Measurements from ENCODE around the gene ACACA.

The ACACA gene

GRCh38 chr17:37138571-37139120 is 268.0 kb downstream of the ACACA start (continued):
- TF ChIP-seq TSHZ2 (CRISPR knock-in tag; IDR thresholded peaks at IDR 0.05) (no peak), ARNTL (CRISPR knock-in tag; IDR thresholded peaks at IDR 0.05; ENCODE audit: borderline replicate concordance, low read depth) (no peak), ZNF70 (CRISPR knock-in tag; IDR thresholded peaks at IDR 0.05) (no peak)

DNA sequence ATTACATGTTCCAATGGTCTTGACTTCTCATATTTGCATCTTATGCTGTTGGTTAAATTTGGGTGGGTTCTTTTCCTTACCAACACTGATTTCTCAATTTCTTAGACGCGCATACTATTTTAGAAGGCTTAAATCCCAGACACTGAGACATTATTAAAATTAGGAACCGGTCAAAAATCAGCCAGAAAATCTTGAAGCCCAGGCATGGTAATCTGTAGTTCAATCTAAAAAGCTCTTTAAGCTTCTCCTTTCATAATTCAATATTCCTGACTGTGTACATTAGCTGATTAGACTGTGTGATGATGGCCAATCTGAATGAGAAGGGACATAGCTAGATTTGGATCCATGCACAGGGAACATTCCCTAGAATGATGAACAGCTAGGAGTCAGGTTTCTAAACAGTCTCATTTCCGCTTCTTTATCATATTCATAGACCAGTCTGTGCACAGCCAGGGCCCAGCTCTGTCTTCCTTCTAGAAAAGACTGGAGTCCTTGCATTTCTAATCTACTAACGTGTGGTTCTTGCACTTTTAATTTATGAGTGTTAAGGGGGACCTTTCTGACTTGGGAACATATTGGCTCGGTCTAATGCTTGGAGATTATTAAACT is 268.6 kb downstream of the ACACA start:
- peak; percentile 46; the same call in 1 of the 2 replicates for TF ChIP-seq TCF4 (CRISPR knock-in tag; IDR thresholded peaks at IDR 0.05; ENCODE audit: borderline replicate concordance)
- 0 out of 2 replicates have a peak, but pooled peaks have one; percentile 44 for TF ChIP-seq TSHZ2 (CRISPR knock-in tag; IDR thresholded peaks at IDR 0.05)
- no peak for TF ChIP-seq ZNF8 (CRISPR knock-in tag; IDR thresholded peaks at IDR 0.05)
- no peak for ATAC-seq

GRCh38 chr17:37137070-37137610 is 269.5 kb downstream of the ACACA start:
- no peak for ATAC-seq
- TF ChIP-seq TOX (CRISPR knock-in tag; IDR thresholded peaks at IDR 0.05; ENCODE audit: borderline replicate concordance) (no peak), ZC3H10 (CRISPR knock-in tag; IDR thresholded peaks at IDR 0.05) (no peak), PPARA (CRISPR knock-in tag; IDR thresholded peaks at IDR 0.05; ENCODE audit: borderline replicate concordance) (no peak), ZNF8 (CRISPR knock-in tag; IDR thresholded peaks at IDR 0.05) (no peak), TSHZ2 (CRISPR knock-in tag; IDR thresholded peaks at IDR 0.05) (no peak), CSDC2 (CRISPR knock-in tag; IDR thresholded peaks at IDR 0.05) (no peak), PATZ1 (CRISPR knock-in tag; IDR thresholded peaks at IDR 0.05; ENCODE audit: borderline replicate concordance) (no peak), RARB (CRISPR knock-in tag; IDR thresholded peaks at IDR 0.05) (no peak), GLIS3 (CRISPR knock-in tag; IDR thresholded peaks at IDR 0.05) (no peak), ZFP30 (CRISPR knock-in tag; IDR thresholded peaks at IDR 0.05) (no peak), ESRRG (CRISPR knock-in tag; IDR thresholded peaks at IDR 0.05) (no peak), ZNF565 (CRISPR knock-in tag; conservative IDR thresholded peaks at IDR 0.05; ENCODE audit: low read depth) (no peak), ISL1 (CRISPR knock-in tag; IDR thresholded peaks at IDR 0.05) (no peak), TCF4 (CRISPR knock-in tag; IDR thresholded peaks at IDR 0.05; ENCODE audit: borderline replicate concordance) (no peak), CSRNP3 (CRISPR knock-in tag; IDR thresholded peaks at IDR 0.05) (no peak), ARNTL (CRISPR knock-in tag; IDR thresholded peaks at IDR 0.05; ENCODE audit: borderline replicate concordance, low read depth) (no peak)
- TF ChIP-seq, protein P1, sequence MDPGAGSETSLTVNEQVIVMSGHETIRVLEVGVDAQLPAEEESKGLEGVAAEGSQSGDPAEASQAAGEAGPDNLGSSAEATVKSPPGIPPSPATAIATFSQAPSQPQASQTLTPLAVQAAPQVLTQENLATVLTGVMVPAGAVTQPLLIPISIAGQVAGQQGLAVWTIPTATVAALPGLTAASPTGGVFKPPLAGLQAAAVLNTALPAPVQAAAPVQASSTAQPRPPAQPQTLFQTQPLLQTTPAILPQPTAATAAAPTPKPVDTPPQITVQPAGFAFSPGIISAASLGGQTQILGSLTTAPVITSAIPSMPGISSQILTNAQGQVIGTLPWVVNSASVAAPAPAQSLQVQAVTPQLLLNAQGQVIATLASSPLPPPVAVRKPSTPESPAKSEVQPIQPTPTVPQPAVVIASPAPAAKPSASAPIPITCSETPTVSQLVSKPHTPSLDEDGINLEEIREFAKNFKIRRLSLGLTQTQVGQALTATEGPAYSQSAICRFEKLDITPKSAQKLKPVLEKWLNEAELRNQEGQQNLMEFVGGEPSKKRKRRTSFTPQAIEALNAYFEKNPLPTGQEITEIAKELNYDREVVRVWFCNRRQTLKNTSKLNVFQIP (CRISPR knock-in tag; IDR thresholded peaks at IDR 0.05; ENCODE audit: borderline replicate concordance, low read depth), result no peak
